Measurements from ENCODE around the gene KIAA0753.
"Not testable (repeated sequence)": the region's sequence is repeated elsewhere in the genome, so short reads cannot be mapped to it uniquely, and the experiment has no call there.

The KIAA0753 gene

GRCh38 chr17:6596081-6596480 is 44.4 kb downstream of the KIAA0753 start:
- FAIRE-seq: no peak

DNA sequence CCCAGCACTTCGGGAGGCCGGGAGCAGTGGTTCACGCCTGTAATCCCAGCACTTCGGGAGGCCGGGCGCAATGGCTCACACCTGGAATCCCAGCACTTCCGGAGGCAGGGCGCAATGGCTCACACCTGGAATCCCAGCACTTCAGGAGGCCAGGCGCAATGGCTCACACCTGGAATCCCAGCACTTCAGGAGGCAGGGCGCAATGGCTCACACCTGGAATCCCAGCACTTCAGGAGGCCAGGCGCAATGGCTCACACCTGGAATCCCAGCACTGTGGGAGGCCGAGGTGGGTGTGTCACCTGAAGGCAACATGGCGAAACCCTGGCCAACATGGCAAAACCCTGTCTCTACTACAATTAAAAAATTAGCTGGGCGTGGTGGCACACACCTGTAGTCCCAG is 47.1 kb downstream of the KIAA0753 start:
- FAIRE-seq: not testable (repeated sequence)

GRCh38 chr17:6592173-6592572 is 48.3 kb downstream of the KIAA0753 start:
- no peak for FAIRE-seq

- no peak for FAIRE-seq
These were observed 48.8 kb downstream of the KIAA0753 start for GRCh38 chr17:6591599-6592158.

GRCh38 chr17:6589266-6589946 is 51.1 kb downstream of the KIAA0753 start:
- FAIRE-seq: no peak

DNA sequence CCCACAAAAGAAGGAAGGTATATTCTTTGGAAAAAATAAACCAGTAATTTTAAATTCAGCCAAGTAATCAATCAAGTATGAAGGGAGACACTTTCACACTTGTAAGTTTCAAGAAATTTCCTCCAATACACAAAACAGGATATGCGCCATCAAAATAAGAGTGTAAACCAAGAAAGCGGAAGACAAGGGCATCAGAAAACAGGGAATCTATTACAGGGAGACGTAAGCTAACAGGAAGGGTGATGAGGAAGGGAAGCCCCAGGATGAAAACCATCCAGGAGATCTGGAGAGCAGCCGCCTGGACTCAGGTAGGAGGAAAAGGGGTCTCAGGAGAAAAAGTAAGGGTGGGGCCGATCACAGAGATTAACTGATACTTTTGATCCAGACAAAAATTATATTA is 52.3 kb downstream of the KIAA0753 start:
- no peak for FAIRE-seq

- FAIRE-seq: no peak
These were observed 53.2 kb downstream of the KIAA0753 start for GRCh38 chr17:6587310-6587709.

GRCh38 chr17:6583411-6583810 is 57.1 kb downstream of the KIAA0753 start:
- no peak for FAIRE-seq

GRCh38 chr17:6580625-6581024 is 59.9 kb downstream of the KIAA0753 start:
- FAIRE-seq: no peak

GRCh38 chr17:6578491-6578890 is 62.0 kb downstream of the KIAA0753 start:
- FAIRE-seq: no peak

- no peak for FAIRE-seq
These were observed 62.7 kb downstream of the KIAA0753 start for GRCh38 chr17:6577686-6578263.

GRCh38 chr17:6576038-6576785 is 64.3 kb downstream of the KIAA0753 start:
- FAIRE-seq: no peak

DNA sequence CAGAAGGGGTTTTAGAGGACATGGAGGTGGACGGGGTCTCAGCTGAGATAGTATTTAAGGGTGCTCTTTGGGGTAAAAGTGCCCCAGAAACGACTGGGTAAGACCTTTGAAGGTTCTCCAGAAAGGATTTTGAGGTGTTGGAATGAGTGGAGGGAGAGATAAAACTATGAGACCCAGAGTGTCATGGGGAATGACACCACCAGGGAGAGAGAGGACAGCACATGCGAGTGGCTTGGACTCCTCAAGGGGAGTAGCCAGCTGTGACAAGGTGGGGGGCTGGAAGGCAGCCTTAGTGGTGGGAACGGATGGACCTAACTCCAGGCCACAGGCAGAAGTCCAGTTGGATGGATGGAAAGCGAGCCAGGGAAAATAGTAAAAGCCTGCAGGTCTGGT is 64.9 kb downstream of the KIAA0753 start:
- FAIRE-seq: no peak

GRCh38 chr17:6574687-6575595 is 65.6 kb downstream of the KIAA0753 start:
- FAIRE-seq: no peak

DNA sequence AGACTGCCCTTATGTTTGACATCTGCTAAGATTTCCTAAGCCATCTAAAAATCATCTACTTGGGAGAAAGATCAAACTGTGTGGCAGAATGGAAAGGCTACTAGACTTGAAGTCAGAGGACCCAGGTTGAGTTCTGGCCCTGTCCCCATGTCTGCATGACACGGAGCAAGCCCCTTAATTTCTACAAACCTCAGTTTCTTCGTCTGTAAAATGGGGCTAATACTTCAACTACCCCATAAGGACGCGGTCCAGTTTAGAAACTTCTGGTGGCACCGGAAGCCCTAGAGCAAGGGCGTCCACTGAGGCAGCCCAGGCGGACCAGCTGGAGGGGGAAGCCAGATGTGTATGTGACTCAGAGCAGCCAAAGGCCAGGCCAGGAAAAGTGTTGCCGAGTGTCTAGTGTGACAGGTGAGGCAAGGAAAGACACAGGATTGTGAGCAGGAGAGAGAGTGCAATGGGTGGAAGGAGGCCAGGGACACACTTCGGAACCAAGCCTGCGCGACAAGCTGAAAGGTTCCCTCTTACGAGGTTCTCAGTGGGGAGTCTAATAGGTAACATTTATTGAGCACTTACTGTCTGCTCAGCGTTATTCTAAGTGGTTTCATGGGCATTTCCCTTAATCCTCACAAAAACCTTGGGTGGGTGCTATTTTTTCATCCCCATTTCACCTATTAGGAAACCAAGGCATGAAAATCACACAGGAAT is 66.4 kb downstream of the KIAA0753 start:
- FAIRE-seq: no peak

- FAIRE-seq: not testable (repeated sequence)
These were observed 67.0 kb downstream of the KIAA0753 start for GRCh38 chr17:6573495-6573894.

- no peak for FAIRE-seq
These were observed 67.5 kb downstream of the KIAA0753 start for GRCh38 chr17:6572972-6573370.

- no peak for FAIRE-seq
These were observed 69.1 kb downstream of the KIAA0753 start for GRCh38 chr17:6571452-6571781.

DNA sequence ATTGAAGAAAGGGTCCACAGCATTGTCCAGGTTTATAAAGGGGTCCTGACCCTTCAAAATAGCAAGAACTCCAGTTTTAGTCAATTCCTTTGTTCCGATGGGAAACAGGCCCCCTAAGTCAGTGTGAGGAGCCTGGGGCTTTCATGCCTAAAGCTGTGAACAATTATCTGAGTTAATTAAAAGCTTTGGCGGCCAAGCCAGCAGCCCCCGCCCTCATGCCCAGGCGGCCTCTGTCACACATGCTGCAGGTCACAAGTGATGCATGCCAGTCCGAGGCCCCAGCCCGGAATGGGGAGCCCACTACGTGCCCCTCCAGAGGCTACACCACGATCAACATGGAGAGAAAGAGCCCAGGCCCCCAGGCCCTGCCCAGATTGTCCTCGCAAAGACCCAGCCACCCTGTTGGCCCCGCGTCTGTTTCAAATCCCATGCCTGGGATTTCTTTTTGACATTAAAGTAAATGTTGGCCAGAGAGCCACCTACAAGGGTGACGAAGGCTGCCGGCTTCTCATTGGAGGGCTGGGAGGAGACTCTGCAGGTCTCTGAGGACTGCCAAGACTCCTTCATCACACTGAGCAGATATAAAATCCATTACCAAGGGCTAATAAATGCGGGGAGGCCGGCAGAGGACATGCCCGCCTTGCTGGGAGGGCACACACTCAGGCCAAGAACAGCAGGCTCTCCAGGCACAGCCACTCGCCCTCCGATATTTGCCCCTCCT is 69.6 kb downstream of the KIAA0753 start:
- FAIRE-seq: no peak

- no peak for FAIRE-seq
These were observed 70.9 kb downstream of the KIAA0753 start for GRCh38 chr17:6569370-6570285.
